CD14-positive monocyte (primary cell): ENCODE data around the gene ENOSF1. TPM values are rescaled to one million over a fixed set of nuclear protein-coding genes. Genes with fewer than 3 reads are reported as not detected.

Source experiments
- DNase-seq, 3 donors: peaks; one replicate each; pipeline ENCODE4 v3.0.0-alpha.2; 2011 to 2022
- H2AFZ ChIP-seq: 2 replicates; pipeline ENCODE4 v1.6.0; 2012; ENCODE audit warnings: mild to moderate bottlenecking, low read depth, low read length, inconsistent platforms; ENCODE audit not compliant: insufficient read depth, poor library complexity, severe bottlenecking
- H3K27ac ChIP-seq, 2 donors: 1 replicate in 1 of 2; 2 replicates in 1 of 2; pipeline ENCODE4 v1.5.1; 2012 to 2013; ENCODE audit warnings: low read length in 2 of 2, control low read depth in 1 of 2, inconsistent platforms in 1 of 2, low read depth in 1 of 2, mild to moderate bottlenecking in 1 of 2
- H3K27me3 ChIP-seq, 2 donors: one replicate each; pipeline versions ENCODE4 v1.6.0 to v1.6.1; 2011 to 2013; ENCODE audit warnings: low read length in 2 of 2; ENCODE audit not compliant: control insufficient read depth in 2 of 2, insufficient read depth in 2 of 2
- H3K36me3 ChIP-seq, 2 donors: replicated peaks in 1 of 2; 1 replicate in 1 of 2; 2 replicates in 1 of 2; pipeline versions ENCODE4 v1.5.1 to v1.6.1; 2012 to 2013; ENCODE audit warnings: low read length in 2 of 2, control low read depth in 1 of 2, inconsistent platforms in 1 of 2, mild to moderate bottlenecking in 1 of 2; ENCODE audit not compliant: insufficient read depth in 2 of 2, control insufficient read depth in 1 of 2
- H3K4me1 ChIP-seq, 2 donors: 1 replicate in 1 of 2; 2 replicates in 1 of 2; pipeline versions ENCODE4 v1.5.1 to v1.6.1; 2012 to 2013; ENCODE audit warnings: low read length in 2 of 2, control low read depth in 1 of 2, inconsistent platforms in 1 of 2, mild to moderate bottlenecking in 1 of 2, moderate library complexity in 1 of 2; ENCODE audit not compliant: insufficient read depth in 2 of 2, control insufficient read depth in 1 of 2
- H3K4me2 ChIP-seq: replicated peaks from 2 replicates; pipeline ENCODE3; 2012; ENCODE audit warnings: low read length, moderate library complexity, mild to moderate bottlenecking; ENCODE audit not compliant: poor library complexity, severe bottlenecking; ENCODE audit errors: extremely low read depth
- H3K4me3 ChIP-seq, 3 experiments: fragments of 200-600 bp in 1 of 3; sonication (generic) in 1 of 3; replicated peaks in 1 of 3; 1 replicate in 2 of 3; 2 replicates in 1 of 3; pipeline ENCODE4 v1.5.1; 2011 to 2013; ENCODE audit warnings: low read length in 3 of 3, mild to moderate bottlenecking in 3 of 3, control low read depth in 2 of 3, low read depth in 2 of 3, inconsistent platforms in 1 of 3, moderate library complexity in 1 of 3
- H3K79me2 ChIP-seq: 2 replicates; pipeline ENCODE4 v1.6.0; 2012; ENCODE audit warnings: mild to moderate bottlenecking, control low read depth, inconsistent platforms, low read length, moderate library complexity; ENCODE audit not compliant: insufficient read depth
- H3K9ac ChIP-seq: 2 replicates; pipeline ENCODE4 v1.6.0; 2017; ENCODE audit warnings: low read length, mild to moderate bottlenecking; ENCODE audit not compliant: insufficient read depth, poor library complexity, severe bottlenecking
- H3K9me3 ChIP-seq, 2 donors: replicated peaks in 1 of 2; 1 replicate in 1 of 2; 2 replicates in 1 of 2; pipeline versions ENCODE4 v1.5.1 to v1.6.1; 2012 to 2013; ENCODE audit warnings: low read length in 2 of 2, control low read depth in 1 of 2; ENCODE audit not compliant: control insufficient read depth in 1 of 2, insufficient read depth in 1 of 2
- H4K20me1 ChIP-seq: 2 replicates; pipeline ENCODE4 v1.6.0; 2012; ENCODE audit warnings: mild to moderate bottlenecking, low read length, control low read depth, moderate library complexity; ENCODE audit not compliant: insufficient read depth
- H3K27ac Mint-ChIP-seq, 7 donors: one replicate each; pipeline ENCODE4 v1.8.0; 2020; ENCODE audit warnings: mild to moderate bottlenecking in 7 of 7, mixed read lengths in 7 of 7, moderate library complexity in 6 of 7, inconsistent platforms in 2 of 7
- H3K27me3 Mint-ChIP-seq, 3 donors: one replicate each; pipeline ENCODE4 v1.8.0; 2021 to 2022; ENCODE audit warnings: low read depth in 3 of 3, mild to moderate bottlenecking in 3 of 3, mixed read lengths in 3 of 3, moderate library complexity in 3 of 3, inconsistent platforms in 1 of 3
- H3K36me3 Mint-ChIP-seq, 2 donors: one replicate each; pipeline ENCODE4 v1.8.0; 2020; ENCODE audit warnings: mixed read lengths in 2 of 2, inconsistent platforms in 1 of 2, mild to moderate bottlenecking in 1 of 2
- H3K4me1 Mint-ChIP-seq: one replicate; pipeline ENCODE4 v1.8.0; 2020; ENCODE audit warnings: mild to moderate bottlenecking, mixed read lengths
- H3K4me3 Mint-ChIP-seq, 2 donors: one replicate each; pipeline ENCODE4 v1.8.0; 2020; ENCODE audit warnings: mild to moderate bottlenecking in 2 of 2, mixed read lengths in 2 of 2, moderate library complexity in 1 of 2
- H3K9me3 Mint-ChIP-seq, 7 donors: one replicate each; pipeline ENCODE4 v1.8.0; 2020 to 2022; ENCODE audit warnings: mixed read lengths in 7 of 7, mild to moderate bottlenecking in 6 of 7, moderate library complexity in 6 of 7, inconsistent platforms in 2 of 7
- WGBS: methylation state at CpG from one replicate; pipeline ENCODE4 v1.1.5; 2013; ENCODE audit warnings: missing lambda C conversion rate; ENCODE audit not compliant: insufficient coverage; 5-methylcytosine and 5-hydroxymethylcytosine counted together
- intact Hi-C, 2 donors: fragments of 100-400 bp; cut with micrococcal nuclease; formaldehyde crosslinking; loops; one replicate each; pipeline versions ENCODE4 v1.15.0 to v1.15.1; 2023
- polyA plus RNA-seq, 3 donors: library from polyadenylated mRNA; depleted of rRNA in 1 of 3; unstranded in 2 of 3; stranded (reverse) in 1 of 3; fragments of 300-500 nt in 2 of 3; fragments of >200 nt in 1 of 3; fragmentation: Illumina TruSeq in 2 of 3; gene quantifications; 1 replicate in 2 of 3; 2 replicates in 1 of 3; pipeline ENCODE4 v1.2.3, GENCODE V29; 2012 to 2021
- TF ChIP-seq, protein P1 (sequence below): fragments of 200-600 bp; IDR thresholded peaks from one replicate; pipeline ENCODE4 v1.8.0; 2022; ENCODE audit warnings: antibody characterized with exemption, mild to moderate bottlenecking

ENOSF1 gene
- polyA plus RNA-seq, 3 donors, result 2.2 to 11.6 (median 2.3) TPM

DNA sequence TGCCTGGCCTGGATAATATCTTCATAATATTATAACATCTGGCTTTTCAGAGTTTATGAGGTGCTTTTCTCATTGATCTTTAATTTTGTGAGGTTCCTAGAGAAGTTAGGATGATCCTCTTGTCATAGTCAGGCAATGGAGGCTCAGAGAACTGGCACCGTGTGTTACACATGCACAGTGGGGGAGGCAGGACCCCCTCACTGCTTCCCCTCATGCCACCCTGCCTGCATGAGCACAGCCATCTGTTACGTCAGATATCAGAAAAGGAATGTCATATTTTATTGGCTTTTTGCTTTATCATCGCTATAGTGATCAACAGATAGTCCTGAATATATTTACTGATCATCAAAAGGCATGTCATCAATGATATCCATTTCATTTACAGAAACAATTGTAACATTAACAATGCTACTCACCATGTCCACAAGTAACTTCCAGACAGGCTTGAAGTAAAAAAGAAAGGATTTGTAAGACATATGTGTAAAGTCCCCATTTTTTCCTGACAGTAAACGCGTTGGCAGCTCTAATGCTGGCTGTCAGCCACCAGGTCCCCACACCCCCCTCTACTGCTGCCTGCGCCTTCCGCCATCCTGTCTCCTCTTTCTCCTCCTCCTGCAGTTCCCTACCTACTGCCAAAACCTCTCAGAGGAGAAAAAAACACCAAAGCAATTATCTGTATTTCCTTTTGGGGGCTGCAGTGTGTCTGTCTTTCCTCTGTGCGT, 18.8 kb downstream of the ENOSF1 start:
- H3K4me1 Mint-ChIP-seq, result peaks cover 6% of the 10 kb centered on the region
- Histone ChIP-seq H3K9me3 (no peaks in the 10 kb centered on the region), H3K4me1 (no peaks in the 10 kb centered on the region), H2AFZ (no peak overlapping the region), H3K9ac (no peak overlapping the region), H4K20me1 (no peaks in the 10 kb centered on the region), H3K79me2 (no peaks in the 10 kb centered on the region), H3K27ac (no peak overlapping the region), H3K27me3 (no peaks in the 10 kb centered on the region), H3K4me3 (no peak overlapping the region), H3K4me2 (no peak overlapping the region), H3K36me3 (peaks cover 0 to 31% of the 10 kb centered on the region in 2 donors)
- TF ChIP-seq, protein P1, sequence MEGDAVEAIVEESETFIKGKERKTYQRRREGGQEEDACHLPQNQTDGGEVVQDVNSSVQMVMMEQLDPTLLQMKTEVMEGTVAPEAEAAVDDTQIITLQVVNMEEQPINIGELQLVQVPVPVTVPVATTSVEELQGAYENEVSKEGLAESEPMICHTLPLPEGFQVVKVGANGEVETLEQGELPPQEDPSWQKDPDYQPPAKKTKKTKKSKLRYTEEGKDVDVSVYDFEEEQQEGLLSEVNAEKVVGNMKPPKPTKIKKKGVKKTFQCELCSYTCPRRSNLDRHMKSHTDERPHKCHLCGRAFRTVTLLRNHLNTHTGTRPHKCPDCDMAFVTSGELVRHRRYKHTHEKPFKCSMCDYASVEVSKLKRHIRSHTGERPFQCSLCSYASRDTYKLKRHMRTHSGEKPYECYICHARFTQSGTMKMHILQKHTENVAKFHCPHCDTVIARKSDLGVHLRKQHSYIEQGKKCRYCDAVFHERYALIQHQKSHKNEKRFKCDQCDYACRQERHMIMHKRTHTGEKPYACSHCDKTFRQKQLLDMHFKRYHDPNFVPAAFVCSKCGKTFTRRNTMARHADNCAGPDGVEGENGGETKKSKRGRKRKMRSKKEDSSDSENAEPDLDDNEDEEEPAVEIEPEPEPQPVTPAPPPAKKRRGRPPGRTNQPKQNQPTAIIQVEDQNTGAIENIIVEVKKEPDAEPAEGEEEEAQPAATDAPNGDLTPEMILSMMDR, result no peak
- H3K27me3 Mint-ChIP-seq, result peaks cover 0 to 3% (median 0%) of the 10 kb centered on the region in 3 donors
- no peak for DNase-seq
- WGBS, result 100% methylated on average over 1 of the region's 8 CpGs
- intact Hi-C loops, result no loop called here
- no peak overlapping the region for H3K4me3 Mint-ChIP-seq
- no peaks in the 10 kb centered on the region for H3K9me3 Mint-ChIP-seq
- H3K36me3 Mint-ChIP-seq, result peaks cover 20 to 47% of the 10 kb centered on the region in 2 donors
- H3K27ac Mint-ChIP-seq, result peak overlapping the region in 2 of 7 donors; percentile 24 to 38

DNA sequence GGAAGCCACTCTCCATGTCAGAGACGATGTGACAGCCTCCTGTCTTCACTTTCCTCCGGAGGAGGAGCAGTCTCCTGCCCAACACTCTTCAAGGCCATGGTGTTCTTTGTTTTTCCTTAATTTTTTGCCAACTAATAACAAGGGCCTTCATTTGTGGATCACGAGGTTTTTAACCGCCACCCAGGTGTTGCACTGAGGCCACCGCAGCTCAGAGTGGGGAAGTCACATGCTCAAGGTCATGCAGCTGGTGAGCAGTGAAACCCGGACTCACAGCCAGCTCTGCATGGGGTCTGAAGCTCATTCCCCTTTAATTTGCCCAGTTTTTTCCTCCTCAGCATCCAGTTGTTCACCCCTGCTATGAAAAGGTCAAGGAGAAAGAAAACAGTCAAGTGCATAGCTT, 19.6 kb downstream of the ENOSF1 start:
- Mint-ChIP-seq H3K9me3 (no peaks in the 10 kb centered on the region), H3K4me3 (no peak overlapping the region), H3K36me3 (peaks cover 18 to 45% of the 10 kb centered on the region in 2 donors), H3K27me3 (peaks cover 0 to 3% (median 0%) of the 10 kb centered on the region in 3 donors), H3K4me1 (peaks cover 13% of the 10 kb centered on the region), H3K27ac (peak overlapping the region in 2 of 7 donors; percentile 2 to 54)
- no peaks in the 10 kb centered on the region for H4K20me1 ChIP-seq
- no peaks in the 10 kb centered on the region for H3K9me3 ChIP-seq
- intact Hi-C loops, result no loop called here
- H3K4me1 ChIP-seq, result no peaks in the 10 kb centered on the region
- no peak overlapping the region for H2AFZ ChIP-seq
- H3K4me2 ChIP-seq, result no peak overlapping the region
- 64% methylated on average over 5 of the region's 6 CpGs for WGBS
- no peaks in the 10 kb centered on the region for H3K79me2 ChIP-seq
- TF ChIP-seq, protein P1, result no peak
- peaks cover 0 to 31% of the 10 kb centered on the region in 2 donors for H3K36me3 ChIP-seq
- H3K27me3 ChIP-seq, result no peaks in the 10 kb centered on the region
- no peak overlapping the region for H3K9ac ChIP-seq
- no peak overlapping the region for H3K27ac ChIP-seq
- no peak overlapping the region for H3K4me3 ChIP-seq
- DNase-seq, result no peak
